HG03039 (cell line): ENCODE results near the gene ELK3.

ENCODE experiments used
- ATAC-seq: cut with Tn5 transposase; IDR thresholded peaks from one replicate; pipeline ENCODE4 v1.9.1; 2021; ENCODE audit warnings: mild to moderate bottlenecking, moderate library complexity; ENCODE audit not compliant: unreplicated experiment

The ELK3 gene

DNA sequence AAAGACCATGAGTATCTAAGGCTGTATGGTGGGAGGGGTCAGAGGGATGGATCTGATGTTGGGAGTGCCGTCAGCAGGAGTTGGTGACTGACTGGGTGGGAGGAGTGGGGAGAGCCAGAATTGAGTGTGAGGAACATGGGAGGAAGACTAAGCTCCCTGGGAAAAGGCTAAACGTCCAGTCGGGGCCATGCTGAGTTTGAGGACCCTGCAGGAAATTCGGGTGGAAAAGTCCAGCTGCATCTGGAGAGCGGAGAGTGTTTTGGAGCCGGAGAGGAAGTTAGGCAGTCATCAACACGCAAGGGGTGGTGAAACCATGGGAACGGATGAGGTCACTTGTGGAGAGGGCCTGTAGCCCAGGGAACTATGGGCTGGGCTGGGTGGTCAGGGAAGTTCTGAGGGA, 60.9 kb downstream of the ELK3 start:
- no peak for ATAC-seq

DNA sequence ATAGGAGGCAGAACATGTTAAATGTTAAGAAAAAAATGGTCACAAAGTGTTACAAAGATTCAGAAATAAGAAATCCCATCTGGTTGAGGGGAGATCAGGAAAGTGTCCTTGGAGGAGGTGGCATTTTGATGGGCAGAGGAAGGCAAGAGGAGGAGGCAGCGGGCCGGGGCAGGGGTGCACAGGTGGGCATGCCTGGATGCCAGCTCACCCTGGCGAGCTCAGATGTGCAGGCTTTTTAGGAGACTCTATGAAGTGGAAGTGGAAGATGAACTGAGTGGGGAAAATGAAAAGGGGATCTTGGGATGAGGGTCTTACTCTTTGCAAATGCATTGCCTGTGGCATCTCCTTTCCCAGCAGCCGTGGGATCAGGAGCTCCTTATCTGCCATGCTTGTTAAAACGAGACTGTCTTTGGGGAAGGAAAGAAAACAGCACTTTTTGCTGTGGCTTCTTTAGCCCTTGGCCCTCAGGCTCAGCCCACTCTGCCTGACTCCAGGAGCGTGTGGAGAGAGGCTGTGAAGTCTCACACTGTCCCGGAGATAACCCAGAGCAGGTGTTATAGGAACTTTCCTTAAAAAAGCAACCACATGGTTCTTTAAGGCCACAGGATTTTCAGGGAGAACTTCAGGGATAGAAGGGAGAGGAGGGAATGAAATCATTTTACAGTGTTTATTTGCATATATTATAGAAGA, 62.6 kb downstream of the ELK3 start:
- ATAC-seq = no peak

DNA sequence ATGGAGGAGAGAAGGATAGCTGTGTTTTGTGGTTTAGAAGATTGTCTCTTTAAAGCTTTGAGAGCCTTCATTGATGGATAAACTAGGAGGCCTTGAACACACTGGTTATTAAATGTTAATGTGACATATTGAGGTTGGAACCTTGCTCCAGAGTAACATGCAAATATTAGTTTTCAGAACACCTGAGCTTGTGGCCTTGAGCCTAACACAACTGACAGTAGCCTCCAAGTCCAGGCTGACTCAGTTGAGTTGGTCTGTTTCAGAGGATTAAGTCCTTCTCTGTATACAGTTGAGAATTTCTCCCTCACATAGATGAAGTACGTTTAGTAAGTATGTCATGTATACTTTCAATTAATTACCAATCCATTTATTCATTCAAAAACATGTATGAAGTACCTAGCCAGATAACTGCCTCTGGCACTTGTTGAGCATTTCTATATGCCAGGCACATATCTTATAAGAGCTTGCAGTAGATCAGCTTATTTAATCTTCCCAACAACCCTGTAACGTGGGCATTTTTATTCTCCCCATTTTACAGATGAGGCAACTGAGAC, 63.5 kb downstream of the ELK3 start:
- ATAC-seq = no peak

DNA sequence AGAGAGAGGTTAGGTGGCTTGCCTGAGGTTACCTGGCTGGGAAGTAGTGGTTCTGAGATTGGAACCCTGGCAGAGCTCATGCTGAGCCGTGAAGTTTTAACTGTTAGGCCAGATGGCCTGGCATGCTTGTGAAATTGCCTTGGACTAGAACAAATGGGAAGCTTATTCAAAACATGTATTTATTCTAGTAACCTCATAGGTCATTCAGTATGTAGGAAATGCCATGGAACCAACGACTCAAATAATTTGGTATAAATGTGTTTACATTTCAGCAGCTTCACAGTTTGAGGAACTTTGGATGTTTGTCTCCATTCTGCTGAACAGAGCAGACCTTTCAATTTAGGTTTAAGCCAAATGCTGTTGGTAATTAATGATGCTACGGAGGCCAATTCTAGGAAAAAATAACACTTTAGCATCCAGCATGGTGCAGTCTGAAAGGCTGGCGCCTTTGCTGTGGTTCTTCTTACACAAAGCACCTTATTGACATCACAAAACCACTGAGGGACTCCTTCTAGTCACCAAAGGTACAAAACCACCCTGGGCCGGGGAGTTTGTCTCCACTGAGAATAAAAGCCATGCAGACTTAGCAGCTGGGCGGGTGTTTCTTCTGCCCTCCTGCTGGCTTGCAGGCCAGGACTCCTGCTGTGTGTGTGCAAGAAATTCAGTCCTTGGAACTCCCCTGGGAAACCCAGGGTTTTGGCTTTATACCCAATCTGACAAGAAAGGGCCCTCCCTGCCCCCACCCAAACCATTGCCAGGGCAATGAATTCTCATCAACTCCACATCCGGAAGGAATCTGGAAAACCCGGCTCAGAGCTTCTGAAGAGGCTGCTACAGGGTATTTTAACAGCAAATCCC, 64.2 kb downstream of the ELK3 start:
- ATAC-seq = no peak

DNA sequence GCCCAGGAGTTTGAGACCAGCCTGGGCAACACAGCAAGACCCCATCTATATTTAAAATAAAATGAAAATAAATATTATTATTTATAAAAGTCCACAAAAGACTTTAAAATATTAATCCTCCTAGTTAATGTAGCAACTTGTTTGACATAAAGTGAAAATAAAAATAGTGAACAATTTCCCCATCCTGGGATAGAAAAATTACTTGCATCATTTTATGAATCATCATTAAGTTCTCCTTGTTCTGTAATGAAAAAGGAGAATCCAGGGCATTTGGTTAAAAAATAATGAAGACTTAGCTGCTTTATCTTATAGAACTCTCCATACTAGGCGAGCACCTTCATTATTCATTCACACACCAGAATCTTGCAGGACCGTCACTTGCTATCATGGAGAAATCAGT, 66.1 kb downstream of the ELK3 start:
- no peak for ATAC-seq

- no peak for ATAC-seq
These were observed 66.5 kb downstream of the ELK3 start for GRCh38 chr12:96260644-96261043.

DNA sequence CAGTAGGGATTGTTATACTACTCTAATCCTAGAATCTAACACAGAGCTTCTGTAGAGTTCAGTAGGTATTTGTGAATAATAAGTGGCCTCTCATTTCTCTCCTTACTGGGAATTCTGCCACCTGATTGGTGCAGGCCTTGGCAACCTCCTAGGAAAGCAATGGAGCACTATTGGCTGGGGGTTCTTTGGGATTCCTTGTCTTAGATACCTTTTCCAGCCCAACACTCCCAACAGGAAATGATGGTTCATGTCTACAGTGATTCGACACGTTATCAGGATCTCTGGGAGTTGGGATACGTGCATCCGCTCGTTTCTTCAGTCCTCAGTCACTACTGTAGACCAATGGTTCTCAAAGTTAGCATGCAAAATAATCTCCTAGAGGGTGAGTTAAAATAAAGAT, 67.4 kb downstream of the ELK3 start:
- ATAC-seq = no peak

DNA sequence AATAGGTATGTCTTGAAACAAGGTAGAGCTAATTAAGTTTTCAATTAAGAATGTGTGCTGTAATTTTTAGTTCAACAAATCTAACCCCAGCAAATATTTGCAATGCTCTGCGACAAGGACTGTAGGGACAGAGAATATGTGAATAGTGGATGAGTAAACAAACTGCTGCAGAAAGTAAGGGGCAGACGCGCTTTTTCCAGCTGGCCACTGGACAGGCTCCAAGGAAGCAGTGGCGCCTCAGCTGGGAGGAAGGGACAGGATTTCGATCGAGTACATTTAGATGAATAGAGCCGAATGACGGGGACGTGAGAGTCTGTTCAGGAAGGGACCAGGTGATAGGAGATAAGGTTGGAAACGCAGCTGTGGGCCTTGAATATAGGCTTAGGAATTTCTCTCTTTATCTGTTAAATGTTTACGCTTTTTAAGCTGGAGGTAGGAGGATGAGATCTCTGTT, 69.3 kb downstream of the ELK3 start:
- ATAC-seq = no peak

DNA sequence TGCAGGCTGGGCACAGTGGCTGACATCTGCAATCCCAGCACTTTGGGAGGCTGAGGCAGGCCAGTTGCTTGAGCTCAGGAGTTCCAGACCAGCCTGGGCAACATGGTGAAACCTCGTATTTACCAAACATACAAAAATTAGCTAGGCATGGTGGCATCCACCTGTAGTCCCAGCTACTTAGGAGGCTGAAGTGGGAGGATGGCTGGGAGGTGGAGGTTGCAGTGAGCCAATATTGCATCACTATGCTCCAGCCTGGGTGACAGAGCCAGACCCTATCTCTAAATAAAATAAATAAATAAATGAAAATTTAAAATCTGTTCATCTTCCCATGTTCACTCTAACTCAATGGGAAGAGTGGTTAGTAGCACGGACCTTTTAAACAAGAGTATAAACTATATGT, 71.2 kb downstream of the ELK3 start:
- no peak for ATAC-seq

DNA sequence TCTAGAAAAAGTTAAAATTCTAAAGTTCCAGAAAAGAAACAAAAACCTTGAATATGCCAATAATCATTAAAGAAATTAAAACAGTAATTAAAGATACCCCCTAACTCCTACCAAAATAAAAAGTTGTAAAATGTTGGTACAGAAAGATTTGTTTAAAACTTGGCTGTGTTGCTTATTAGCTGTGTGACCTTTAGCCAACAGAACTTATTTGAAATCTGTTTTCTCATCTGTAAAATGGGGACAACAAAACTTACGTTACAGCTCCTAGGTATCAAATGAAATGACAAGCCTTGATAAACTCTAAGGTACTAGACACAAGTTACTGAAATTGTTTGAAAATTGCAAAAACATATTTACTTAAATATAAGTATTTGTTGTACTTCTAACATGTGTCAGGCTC, 71.7 kb downstream of the ELK3 start:
- no peak for ATAC-seq

- no peak for ATAC-seq
These were observed 72.1 kb downstream of the ELK3 start for GRCh38 chr12:96266238-96266637.

- ATAC-seq = no peak
These were observed 77.5 kb downstream of the ELK3 start for GRCh38 chr12:96271469-96272199.

DNA sequence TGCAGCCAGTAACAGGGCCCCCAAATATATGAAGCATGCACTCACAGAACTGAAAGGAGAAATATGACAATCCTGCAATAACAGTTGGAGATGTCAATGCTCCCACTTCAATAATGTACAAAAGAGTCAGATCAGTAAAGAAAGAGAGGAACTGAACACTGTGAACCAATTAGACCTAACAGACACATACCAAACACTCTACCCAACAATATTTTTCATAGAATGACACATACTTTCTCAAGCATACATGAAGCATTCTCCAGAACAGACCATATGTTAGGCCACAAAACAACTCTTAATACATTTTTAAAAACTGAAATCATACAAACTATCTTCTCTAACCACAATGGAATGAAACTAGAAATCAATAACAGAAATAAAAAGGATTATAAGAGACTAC, 80.2 kb downstream of the ELK3 start:
- no peak for ATAC-seq

DNA sequence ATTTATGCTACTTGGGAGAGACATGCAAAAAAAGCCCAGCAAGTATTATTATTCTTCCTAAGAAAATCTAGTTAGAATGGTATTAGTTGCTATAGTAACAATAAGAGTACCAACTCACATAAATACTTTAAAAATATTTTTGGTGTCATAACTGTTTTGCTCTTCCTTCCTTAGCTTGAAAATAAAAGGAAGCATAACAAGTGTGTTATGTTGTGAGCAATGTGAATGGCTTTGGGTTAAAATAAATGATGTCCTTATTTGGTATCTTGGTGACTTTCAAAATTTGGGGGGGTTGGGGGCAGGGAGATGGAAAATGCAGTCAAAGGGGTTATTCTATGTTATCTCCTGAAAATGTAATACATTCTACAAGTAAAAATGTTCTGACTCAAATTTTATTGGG, 91.0 kb downstream of the ELK3 start:
- ATAC-seq = no peak

DNA sequence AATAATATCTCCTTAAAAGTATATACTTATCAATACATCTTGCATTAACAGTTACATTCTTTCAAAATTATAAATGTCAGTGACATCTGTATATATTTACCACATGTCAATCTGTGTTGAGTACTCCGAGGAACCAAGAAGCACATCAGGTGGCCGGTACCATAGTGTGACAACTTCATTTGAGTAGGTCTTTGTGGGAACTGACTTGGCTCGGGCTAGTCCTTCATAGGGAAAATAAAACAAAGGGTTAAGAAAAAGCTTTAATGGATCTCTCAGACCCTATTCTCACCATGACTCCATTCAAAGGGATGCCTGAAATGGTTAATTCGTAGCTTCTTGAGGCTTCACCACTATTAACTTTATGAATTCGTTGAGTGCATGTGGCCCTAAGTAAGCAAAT, 94.9 kb downstream of the ELK3 start:
- ATAC-seq = no peak

DNA sequence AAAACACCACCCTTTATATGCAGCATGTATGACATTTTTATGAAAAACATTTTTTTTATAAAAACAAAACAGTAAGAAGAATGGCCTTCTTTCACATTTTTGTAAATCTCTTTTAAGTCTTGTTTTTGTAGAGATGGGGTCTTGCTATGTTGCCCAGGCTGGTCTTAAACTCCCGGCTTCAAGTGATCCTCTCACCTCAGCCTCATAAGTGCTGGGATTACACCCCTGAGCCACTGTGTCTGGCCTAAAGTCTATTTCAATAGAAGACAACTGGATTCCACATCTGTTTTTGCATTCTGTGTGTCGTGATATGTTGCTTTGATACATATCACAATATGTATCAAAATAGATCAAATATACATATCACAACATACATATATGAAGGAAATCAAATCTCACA, 98.9 kb downstream of the ELK3 start:
- no peak for ATAC-seq

DNA sequence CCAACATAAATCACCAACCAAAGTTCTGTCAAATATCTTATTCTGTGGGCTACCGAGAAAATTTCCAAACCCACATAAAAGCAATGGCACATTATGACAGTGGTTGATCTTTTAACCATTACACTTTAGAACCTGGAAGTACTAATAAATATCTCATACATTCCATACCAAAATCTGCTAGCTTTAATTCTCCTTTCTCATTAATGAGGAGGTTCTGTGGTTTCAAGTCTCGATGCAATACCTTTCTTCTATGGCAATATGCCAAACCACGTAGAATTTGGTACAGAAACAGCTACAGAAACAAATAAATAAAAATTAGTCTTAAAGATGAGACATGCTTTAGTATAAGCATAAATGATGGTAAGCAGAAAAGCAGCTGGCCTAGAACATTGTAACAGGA, 100.7 kb downstream of the ELK3 start:
- ATAC-seq = no peak

DNA sequence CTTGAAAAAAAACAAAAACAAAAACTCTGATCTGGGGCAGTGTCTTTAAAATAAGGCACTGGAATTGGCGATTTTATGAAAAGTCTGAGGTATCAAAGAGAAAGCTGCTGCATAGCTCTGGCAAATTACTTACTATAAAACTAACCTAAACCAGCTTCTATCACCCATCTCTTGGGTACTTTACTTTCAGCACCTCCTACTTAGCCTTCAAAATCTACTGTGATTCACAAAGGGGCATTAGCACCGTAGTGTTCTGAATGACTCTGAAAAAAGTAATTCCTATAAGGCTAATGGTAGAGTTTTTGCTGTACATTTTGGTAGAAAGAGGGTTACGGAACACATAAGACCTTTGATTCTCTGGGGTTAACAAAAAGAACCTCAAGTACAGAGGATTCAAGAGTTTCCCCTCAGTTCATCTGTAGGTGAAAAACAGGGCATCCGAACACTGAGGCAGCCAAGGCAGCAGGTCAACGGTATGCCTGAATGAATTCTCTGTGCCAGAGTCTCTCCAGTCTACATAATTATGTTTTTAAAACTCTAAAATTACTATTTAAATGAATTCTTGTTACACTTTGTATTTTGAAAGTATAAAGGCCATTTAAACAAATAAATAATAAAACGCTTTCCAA, 101.5 kb downstream of the ELK3 start:
- no peak for ATAC-seq

DNA sequence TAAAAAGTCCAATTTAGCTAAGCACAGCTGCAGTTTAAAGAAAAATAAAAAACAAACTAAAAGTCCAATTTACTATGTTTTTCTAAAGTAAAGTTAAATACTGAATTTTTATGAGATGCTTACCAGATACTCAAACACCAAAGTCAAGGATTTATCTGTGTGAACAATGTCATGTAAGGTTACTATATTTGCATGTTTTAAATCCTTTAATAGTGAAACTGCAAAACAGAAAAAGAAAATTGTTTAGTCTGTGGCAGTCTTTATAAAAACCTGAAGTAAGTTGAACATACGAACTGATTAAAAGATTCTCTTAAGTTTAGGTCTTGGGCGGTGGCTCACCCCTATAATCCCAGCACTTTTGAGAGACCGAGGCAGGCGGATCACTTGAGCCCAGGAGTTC, 103.3 kb downstream of the ELK3 start:
- no peak for ATAC-seq

GRCh38 chr12:96300064-96300463, 105.9 kb downstream of the ELK3 start:
- no peak for ATAC-seq

DNA sequence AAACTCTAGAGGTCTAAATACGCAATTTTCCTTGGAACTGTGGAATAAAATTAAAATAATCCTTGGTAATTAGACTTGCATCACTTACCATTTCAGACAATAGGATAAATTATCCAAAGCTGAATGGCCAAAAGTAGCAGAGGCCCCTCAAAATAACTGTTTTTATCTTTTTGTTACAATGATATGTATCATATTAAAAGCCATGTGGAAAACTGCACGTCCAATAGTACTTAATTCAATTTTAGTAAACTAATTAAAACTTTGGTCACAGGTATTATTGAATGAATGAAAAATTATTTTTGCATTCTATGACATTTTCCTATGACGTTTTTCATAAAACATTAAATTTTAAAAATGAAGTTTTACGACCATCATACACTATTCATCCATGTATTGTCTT, 107.6 kb downstream of the ELK3 start:
- ATAC-seq = no peak
